Neural cell (in vitro differentiated cells): ENCODE results near the gene VPS33B.

Experiments used
- CTCF ChIP-seq: fragments of 450-650 bp; IDR thresholded peaks from 2 replicates; pipeline ENCODE4 v1.5.1; 2014; ENCODE audit warnings: antibody characterized with exemption, mild to moderate bottlenecking, moderate library complexity; ENCODE audit not compliant: poor library complexity, severe bottlenecking
- EZH2 ChIP-seq: fragments of 200-600, 300-800 bp; shearing (Covaris generic), sonication (generic); IDR thresholded peaks from 2 replicates; pipeline ENCODE4 v1.6.1; 2014; ENCODE audit warnings: antibody characterized with exemption, low read length, borderline replicate concordance, mild to moderate bottlenecking; ENCODE audit not compliant: insufficient read depth, poor library complexity, severe bottlenecking
- POLR2AphosphoS5 ChIP-seq: IDR thresholded peaks from 2 replicates; pipeline ENCODE4 v1.6.1; 2012
- TAF1 ChIP-seq: IDR thresholded peaks from 2 replicates; pipeline ENCODE4 v1.6.1; 2012; ENCODE audit warnings: low read depth

GRCh38 chr15:91017716-91018115 is 4.7 kb downstream of the VPS33B start:
- TF ChIP-seq EZH2 (no peak), POLR2AphosphoS5 (no peak), CTCF (no peak), TAF1 (no peak)
